Neural cell (in vitro differentiated cells): ENCODE data around the gene CDC73. TPM values are rescaled to one million over a fixed set of nuclear protein-coding genes. Genes with fewer than 3 reads are reported as not detected.

ENCODE experiments used
- H2AFZ ChIP-seq: fragments of 200-600, 300-800 bp; sonication (generic), shearing (Covaris generic); 2 replicates; pipeline ENCODE4 v1.6.0; 2014; ENCODE audit warnings: low read depth, mild to moderate bottlenecking, antibody characterized with exemption, low read length, moderate library complexity
- H3F3A ChIP-seq: fragments of 200-600 bp; shearing (Covaris generic); 2 replicates; pipeline ENCODE4 v1.6.1; 2016; ENCODE audit warnings: mild to moderate bottlenecking, moderate library complexity, mixed read lengths, antibody characterized with exemption, low read length; ENCODE audit not compliant: insufficient read depth, poor library complexity, severe bottlenecking
- H3K27ac ChIP-seq: fragments of 200-600, 300-800 bp; sonication (generic), shearing (Covaris generic); 2 replicates; pipeline ENCODE4 v1.5.1; 2014; ENCODE audit warnings: mild to moderate bottlenecking, low read length, moderate library complexity
- H3K27me3 ChIP-seq: fragments of 300-800, 200-600 bp; sonication (generic), shearing (Covaris generic); 2 replicates; pipeline ENCODE4 v1.6.0; 2014; ENCODE audit warnings: mild to moderate bottlenecking, low read depth, low read length, moderate library complexity; ENCODE audit not compliant: insufficient read depth
- H3K36me3 ChIP-seq: fragments of 300-800, 200-600 bp; sonication (generic), shearing (Covaris generic); 2 replicates; pipeline ENCODE4 v1.5.1; 2014; ENCODE audit warnings: mild to moderate bottlenecking, antibody characterized with exemption, low read length, moderate library complexity; ENCODE audit not compliant: insufficient read depth
- H3K4me2 ChIP-seq: fragments of 300-800, 200-600 bp; sonication (generic), shearing (Covaris generic); 2 replicates; pipeline ENCODE4 v1.6.0; 2014; ENCODE audit warnings: mild to moderate bottlenecking, low read length
- H3K4me3 ChIP-seq: fragments of 300-800, 200-600 bp; sonication (generic), shearing (Covaris generic); 2 replicates; pipeline ENCODE4 v1.5.1; 2014; ENCODE audit warnings: mild to moderate bottlenecking, low read length, moderate library complexity
- H3K79me2 ChIP-seq: fragments of 200-600 bp; shearing (Covaris generic); replicated peaks from 2 replicates; pipeline ENCODE4 v1.6.0; 2014; ENCODE audit warnings: mild to moderate bottlenecking, low read length, moderate library complexity; ENCODE audit not compliant: insufficient read depth
- H3K9ac ChIP-seq: fragments of 300-800, 200-600 bp; sonication (generic), shearing (Covaris generic); 2 replicates; pipeline ENCODE4 v1.6.1; 2016; ENCODE audit warnings: mild to moderate bottlenecking, low read length, mixed read lengths
- H3K9me2 ChIP-seq: fragments of 200-600 bp; shearing (Covaris generic); 2 replicates; pipeline ENCODE4 v1.6.1; 2016; ENCODE audit warnings: mild to moderate bottlenecking, low read length, mixed read lengths; ENCODE audit not compliant: insufficient read depth
- H3K9me3 ChIP-seq: fragments of 200-600, 300-800 bp; sonication (generic), shearing (Covaris generic); 2 replicates; pipeline ENCODE4 v1.6.1; 2016; ENCODE audit warnings: mild to moderate bottlenecking, mixed run types, low read length, moderate library complexity, mixed read lengths
- H4K20me1 ChIP-seq: fragments of 200-600 bp; shearing (Covaris generic); 2 replicates; pipeline ENCODE4 v1.6.1; 2016; ENCODE audit warnings: mild to moderate bottlenecking, mixed run types; ENCODE audit not compliant: insufficient read depth
- CTCF ChIP-seq: fragments of 450-650 bp; IDR thresholded peaks from 2 replicates; pipeline ENCODE4 v1.5.1; 2014; ENCODE audit warnings: antibody characterized with exemption, mild to moderate bottlenecking, moderate library complexity; ENCODE audit not compliant: poor library complexity, severe bottlenecking
- EP300 ChIP-seq: fragments of 450-650 bp; conservative IDR thresholded peaks from 2 replicates; pipeline ENCODE4 v1.6.1; 2014; ENCODE audit warnings: antibody characterized with exemption, mild to moderate bottlenecking, moderate library complexity; ENCODE audit not compliant: poor library complexity, severe bottlenecking
- EZH2 ChIP-seq: fragments of 200-600, 300-800 bp; shearing (Covaris generic), sonication (generic); IDR thresholded peaks from 2 replicates; pipeline ENCODE4 v1.6.1; 2014; ENCODE audit warnings: antibody characterized with exemption, low read length, borderline replicate concordance, mild to moderate bottlenecking; ENCODE audit not compliant: insufficient read depth, poor library complexity, severe bottlenecking
- MXI1 ChIP-seq: fragments of 450-650 bp; conservative IDR thresholded peaks from 2 replicates; pipeline ENCODE4 v1.6.1; 2014; ENCODE audit warnings: antibody characterized with exemption, mild to moderate bottlenecking; ENCODE audit not compliant: poor library complexity, severe bottlenecking
- POLR2AphosphoS5 ChIP-seq: IDR thresholded peaks from 2 replicates; pipeline ENCODE4 v1.6.1; 2012
- RAD21 ChIP-seq: fragments of 450-650 bp; conservative IDR thresholded peaks from 2 replicates; pipeline ENCODE4 v1.6.1; 2014; ENCODE audit warnings: antibody characterized with exemption, mild to moderate bottlenecking, moderate library complexity
- REST ChIP-seq: IDR thresholded peaks from 2 replicates; pipeline ENCODE4 v1.6.1; 2012; ENCODE audit warnings: borderline replicate concordance
- SMC3 ChIP-seq: fragments of 450-650 bp; conservative IDR thresholded peaks from 2 replicates; pipeline ENCODE4 v1.6.1; 2014; ENCODE audit warnings: antibody characterized with exemption, mild to moderate bottlenecking, moderate library complexity; ENCODE audit not compliant: poor library complexity
- TAF1 ChIP-seq: IDR thresholded peaks from 2 replicates; pipeline ENCODE4 v1.6.1; 2012; ENCODE audit warnings: low read depth
- polyA plus RNA-seq: library from polyadenylated mRNA; depleted of rRNA; stranded (reverse); fragments of >200 nt; gene quantifications from 2 replicates; pipeline ENCODE4 v1.2.3, GENCODE V29; 2014

The CDC73 gene
- polyA plus RNA-seq, 1 donor from 2014 or later, result 11.9 TPM

- H4K20me1 ChIP-seq, result no peaks in the 10 kb centered on the region
- no peak overlapping the region for H2AFZ ChIP-seq
- H3K4me2 ChIP-seq, result no peak overlapping the region
- no peaks in the 10 kb centered on the region for H3K9me2 ChIP-seq
- H3K36me3 ChIP-seq, result peaks cover 5% of the 10 kb centered on the region
- no peaks in the 10 kb centered on the region for H3K79me2 ChIP-seq
- peaks cover 6% of the 10 kb centered on the region for H3K9me3 ChIP-seq
- H3K4me3 ChIP-seq, result no peak overlapping the region
- H3K27me3 ChIP-seq, result no peaks in the 10 kb centered on the region
- no peaks in the 10 kb centered on the region for H3F3A ChIP-seq
- H3K9ac ChIP-seq, result no peak overlapping the region
- H3K27ac ChIP-seq, result no peak overlapping the region
- TF ChIP-seq EP300 (no peak), SMC3 (no peak), CTCF (no peak), RAD21 (no peak), REST (no peak), POLR2AphosphoS5 (no peak), TAF1 (no peak), EZH2 (no peak), MXI1 (no peak)
Observed at GRCh38 chr1:193251950-193252349, 130.1 kb downstream of the CDC73 start.

GRCh38 chr1:193256019-193256418, 134.2 kb downstream of the CDC73 start:
- Histone ChIP-seq H3K4me2 (no peak overlapping the region), H4K20me1 (no peaks in the 10 kb centered on the region), H3K36me3 (no peaks in the 10 kb centered on the region), H3K9me2 (no peaks in the 10 kb centered on the region), H3K79me2 (no peaks in the 10 kb centered on the region), H3K9ac (no peak overlapping the region), H3K4me3 (no peak overlapping the region), H3K27me3 (no peaks in the 10 kb centered on the region), H2AFZ (no peak overlapping the region), H3K9me3 (no peaks in the 10 kb centered on the region), H3F3A (no peaks in the 10 kb centered on the region), H3K27ac (no peak overlapping the region)
- TF ChIP-seq POLR2AphosphoS5 (no peak), EZH2 (no peak), EP300 (no peak), SMC3 (no peak), REST (no peak), RAD21 (no peak), CTCF (no peak), MXI1 (no peak)
